SK-N-SH (cell line): ENCODE results near the gene PRLH. TPM values are rescaled to one million over a fixed set of nuclear protein-coding genes. Genes with fewer than 3 reads are reported as not detected.

Experiments used
- CTCF ChIA-PET: fragments of 300-600, 350-600 bp; formaldehyde crosslinking; extraction: SDS; loops from one replicate; lab custom pipeline; 2021; lab: Yijun Ruan, JAX
- POLR2A ChIA-PET: fragments of 350-600 bp; sonication (Branson Sonifier 250); formaldehyde crosslinking; extraction: SDS; loops from one replicate; lab custom pipeline; 2020; ENCODE audit warnings: antibody characterized with exemption, inconsistent platforms; lab: Yijun Ruan, JAX
- DNase-seq: peaks from one replicate; pipeline ENCODE4 v3.0.0; 2012
- H2AFZ ChIP-seq: fragments of 200-600 bp; sonication (generic); 2 replicates; pipeline ENCODE4 v1.8.1; 2016; ENCODE audit warnings: antibody characterized with exemption, mild to moderate bottlenecking, low read depth
- H3F3A ChIP-seq: fragments of 200-600 bp; sonication (generic); replicated peaks from 2 replicates; pipeline ENCODE3; 2016; ENCODE audit warnings: antibody characterized with exemption, mild to moderate bottlenecking; ENCODE audit not compliant: insufficient read depth
- H3K27ac ChIP-seq, 2 experiments: fragments of 200-500 bp in 1 of 2; fragments of 200-600 bp in 1 of 2; sonication (Bioruptor generic) in 1 of 2; sonication (generic), shearing (Covaris generic) in 1 of 2; 2 replicates each; pipeline versions ENCODE4 v1.5.1 to v1.6.1; 2014 to 2016; ENCODE audit warnings: low read depth in 2 of 2, inconsistent platforms in 1 of 2, low read length in 1 of 2, mild to moderate bottlenecking in 1 of 2, mixed read lengths in 1 of 2
- H3K27me3 ChIP-seq: fragments of 200-600 bp; sonication (generic), shearing (Covaris generic); 2 replicates; pipeline ENCODE4 v1.6.1; 2016; ENCODE audit warnings: mixed run types; ENCODE audit not compliant: insufficient read depth
- H3K36me3 ChIP-seq, 2 experiments: fragments of 200-500 bp in 1 of 2; fragments of 200-600 bp in 1 of 2; sonication (Bioruptor generic) in 1 of 2; sonication (generic) in 1 of 2; replicated peaks in 1 of 2; 2 replicates each; pipeline versions ENCODE3 to v1.5.1; 2014 to 2016; ENCODE audit warnings: low read length in 1 of 2, mild to moderate bottlenecking in 1 of 2; ENCODE audit not compliant: insufficient read depth in 2 of 2, control insufficient read depth in 1 of 2
- H3K4me1 ChIP-seq, 2 experiments: fragments of 200-500 bp in 1 of 2; fragments of 200-600 bp in 1 of 2; sonication (Bioruptor generic) in 1 of 2; sonication (generic), shearing (Covaris generic) in 1 of 2; 2 replicates each; pipeline versions ENCODE4 v1.5.1 to v1.6.1; 2014 to 2016; ENCODE audit warnings: low read depth in 1 of 2, low read length in 1 of 2, mixed run types in 1 of 2; ENCODE audit not compliant: insufficient read depth in 2 of 2, control insufficient read depth in 1 of 2
- H3K4me2 ChIP-seq: fragments of 200-600 bp; sonication (generic), shearing (Covaris generic); 2 replicates; pipeline ENCODE4 v1.6.1; 2017; ENCODE audit warnings: mixed run types
- H3K4me3 ChIP-seq, 2 experiments: fragments of 200-500 bp in 1 of 2; fragments of 200-600 bp in 1 of 2; sonication (Bioruptor generic) in 1 of 2; sonication (generic), shearing (Covaris generic) in 1 of 2; 2 replicates each; pipeline versions ENCODE4 v1.5.1 to v1.8.1; 2014 to 2016; ENCODE audit warnings: low read depth in 2 of 2, inconsistent platforms in 1 of 2, low read length in 1 of 2, mild to moderate bottlenecking in 1 of 2, mixed read lengths in 1 of 2, moderate library complexity in 1 of 2
- H3K79me2 ChIP-seq: fragments of 200-600 bp; sonication (generic); 2 replicates; pipeline ENCODE4 v1.8.1; 2017; ENCODE audit warnings: mild to moderate bottlenecking; ENCODE audit not compliant: insufficient read depth
- H3K9ac ChIP-seq: fragments of 200-600 bp; sonication (generic); 2 replicates; pipeline ENCODE4 v1.6.1; 2017; ENCODE audit warnings: mixed run types
- H3K9me2 ChIP-seq: fragments of 200-600 bp; sonication (generic); 2 replicates; pipeline ENCODE4 v1.6.1; 2017; ENCODE audit warnings: mixed run types
- H3K9me3 ChIP-seq: fragments of 200-600 bp; sonication (generic); 2 replicates; pipeline ENCODE4 v1.6.1; 2017; ENCODE audit warnings: mixed run types, mild to moderate bottlenecking, moderate library complexity
- H4K20me1 ChIP-seq: fragments of 200-600 bp; sonication (generic); 2 replicates; pipeline ENCODE4 v1.6.1; 2017; ENCODE audit warnings: mild to moderate bottlenecking, mixed run types; ENCODE audit not compliant: insufficient read depth
- ELF1 ChIP-seq: IDR thresholded peaks from 2 replicates; pipeline ENCODE4 v1.4.0; 2012
- EP300 ChIP-seq, 2 experiments: IDR thresholded peaks; 2 replicates each; pipeline versions ENCODE4 v1.4.0 to v1.6.1; 2012; ENCODE audit warnings: borderline replicate concordance in 1 of 2, low read depth in 1 of 2, low read length in 1 of 2
- FOXM1 ChIP-seq: IDR thresholded peaks from 2 replicates; pipeline ENCODE4 v1.4.0; 2012; ENCODE audit warnings: low read depth, mild to moderate bottlenecking
- GATA2 ChIP-seq: sonication (generic); formaldehyde crosslinking; IDR thresholded peaks from 2 replicates; pipeline ENCODE4 v1.5.0; 2020; ENCODE audit warnings: mild to moderate bottlenecking, missing genetic modification reagents
- MXI1 ChIP-seq: IDR thresholded peaks from 2 replicates; pipeline ENCODE4 v1.6.1; 2012; ENCODE audit warnings: mild to moderate bottlenecking, low read depth, low read length, improper control_type of control experiment
- NFIC ChIP-seq: IDR thresholded peaks from 2 replicates; pipeline ENCODE4 v1.4.0; 2012; ENCODE audit warnings: borderline replicate concordance
- POLR2AphosphoS5 ChIP-seq: IDR thresholded peaks from 2 replicates; pipeline ENCODE4 v1.6.1; 2012; ENCODE audit warnings: low read depth, low read length
- TCF12 ChIP-seq: IDR thresholded peaks from 2 replicates; pipeline ENCODE4 v1.4.0; 2012
- TEAD4 ChIP-seq: IDR thresholded peaks from 2 replicates; pipeline ENCODE4 v1.4.0; 2012; ENCODE audit warnings: mild to moderate bottlenecking, borderline replicate concordance; ENCODE audit not compliant: insufficient read depth
- USF1 ChIP-seq: IDR thresholded peaks from 2 replicates; pipeline ENCODE4 v1.4.0; 2012; ENCODE audit warnings: low read depth, borderline replicate concordance
- YY1 ChIP-seq: IDR thresholded peaks from 2 replicates; pipeline ENCODE4 v1.4.0; 2012; ENCODE audit warnings: low read depth, mild to moderate bottlenecking
- WGBS: methylation state at CpG from one replicate; pipeline ENCODE4 v1.1.6; 2017; ENCODE audit warnings: low lambda C conversion rate; 5-methylcytosine and 5-hydroxymethylcytosine counted together
- polyA plus RNA-seq, 3 experiments: library from polyadenylated mRNA; depleted of rRNA; stranded (reverse); fragments of >200 nt; gene quantifications; 2 replicates each; pipeline ENCODE4 v1.2.3, GENCODE V29; 2012
- TF ChIP-seq, protein P1 (sequence below): IDR thresholded peaks from 2 replicates; pipeline ENCODE4 v1.6.1; 2012; ENCODE audit warnings: mild to moderate bottlenecking, low read depth, low read length, moderate library complexity
- TF ChIP-seq, protein P2 (sequence below): IDR thresholded peaks from 2 replicates; pipeline ENCODE4; 2012
- TF ChIP-seq, protein P3 (sequence below): fragments of 150-350 bp; IDR thresholded peaks from 2 replicates; pipeline ENCODE4 v1.6.1; 2017; ENCODE audit warnings: antibody characterized with exemption, low read length, low read depth, borderline replicate concordance

PRLH gene
- polyA plus RNA-seq, 1 of the 3 experiments (the other 2 are of a cell fraction) = not detected

- TF ChIP-seq, protein P1, sequence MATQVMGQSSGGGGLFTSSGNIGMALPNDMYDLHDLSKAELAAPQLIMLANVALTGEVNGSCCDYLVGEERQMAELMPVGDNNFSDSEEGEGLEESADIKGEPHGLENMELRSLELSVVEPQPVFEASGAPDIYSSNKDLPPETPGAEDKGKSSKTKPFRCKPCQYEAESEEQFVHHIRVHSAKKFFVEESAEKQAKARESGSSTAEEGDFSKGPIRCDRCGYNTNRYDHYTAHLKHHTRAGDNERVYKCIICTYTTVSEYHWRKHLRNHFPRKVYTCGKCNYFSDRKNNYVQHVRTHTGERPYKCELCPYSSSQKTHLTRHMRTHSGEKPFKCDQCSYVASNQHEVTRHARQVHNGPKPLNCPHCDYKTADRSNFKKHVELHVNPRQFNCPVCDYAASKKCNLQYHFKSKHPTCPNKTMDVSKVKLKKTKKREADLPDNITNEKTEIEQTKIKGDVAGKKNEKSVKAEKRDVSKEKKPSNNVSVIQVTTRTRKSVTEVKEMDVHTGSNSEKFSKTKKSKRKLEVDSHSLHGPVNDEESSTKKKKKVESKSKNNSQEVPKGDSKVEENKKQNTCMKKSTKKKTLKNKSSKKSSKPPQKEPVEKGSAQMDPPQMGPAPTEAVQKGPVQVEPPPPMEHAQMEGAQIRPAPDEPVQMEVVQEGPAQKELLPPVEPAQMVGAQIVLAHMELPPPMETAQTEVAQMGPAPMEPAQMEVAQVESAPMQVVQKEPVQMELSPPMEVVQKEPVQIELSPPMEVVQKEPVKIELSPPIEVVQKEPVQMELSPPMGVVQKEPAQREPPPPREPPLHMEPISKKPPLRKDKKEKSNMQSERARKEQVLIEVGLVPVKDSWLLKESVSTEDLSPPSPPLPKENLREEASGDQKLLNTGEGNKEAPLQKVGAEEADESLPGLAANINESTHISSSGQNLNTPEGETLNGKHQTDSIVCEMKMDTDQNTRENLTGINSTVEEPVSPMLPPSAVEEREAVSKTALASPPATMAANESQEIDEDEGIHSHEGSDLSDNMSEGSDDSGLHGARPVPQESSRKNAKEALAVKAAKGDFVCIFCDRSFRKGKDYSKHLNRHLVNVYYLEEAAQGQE = no peak
- TF ChIP-seq EP300 (IDR thresholded peaks at IDR 0.05; ENCODE audit: borderline replicate concordance in 1 of 2, low read depth in 1 of 2, low read length in 1 of 2) (peak in 1 of 2 experiments; percentile 78; a peak in 1 of 4 replicates), TEAD4 (peak; percentile 70; the same call in 1 of the 2 replicates), MXI1 (no peak)
- TF ChIP-seq, protein P2, sequence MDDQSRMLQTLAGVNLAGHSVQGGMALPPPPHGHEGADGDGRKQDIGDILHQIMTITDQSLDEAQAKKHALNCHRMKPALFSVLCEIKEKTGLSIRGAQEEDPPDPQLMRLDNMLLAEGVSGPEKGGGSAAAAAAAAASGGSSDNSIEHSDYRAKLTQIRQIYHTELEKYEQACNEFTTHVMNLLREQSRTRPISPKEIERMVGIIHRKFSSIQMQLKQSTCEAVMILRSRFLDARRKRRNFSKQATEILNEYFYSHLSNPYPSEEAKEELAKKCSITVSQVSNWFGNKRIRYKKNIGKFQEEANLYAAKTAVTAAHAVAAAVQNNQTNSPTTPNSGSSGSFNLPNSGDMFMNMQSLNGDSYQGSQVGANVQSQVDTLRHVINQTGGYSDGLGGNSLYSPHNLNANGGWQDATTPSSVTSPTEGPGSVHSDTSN = peak; percentile 70
Measured at GRCh38 chr2:237614151-237614720, 47.9 kb downstream of the PRLH start (continued).

DNA sequence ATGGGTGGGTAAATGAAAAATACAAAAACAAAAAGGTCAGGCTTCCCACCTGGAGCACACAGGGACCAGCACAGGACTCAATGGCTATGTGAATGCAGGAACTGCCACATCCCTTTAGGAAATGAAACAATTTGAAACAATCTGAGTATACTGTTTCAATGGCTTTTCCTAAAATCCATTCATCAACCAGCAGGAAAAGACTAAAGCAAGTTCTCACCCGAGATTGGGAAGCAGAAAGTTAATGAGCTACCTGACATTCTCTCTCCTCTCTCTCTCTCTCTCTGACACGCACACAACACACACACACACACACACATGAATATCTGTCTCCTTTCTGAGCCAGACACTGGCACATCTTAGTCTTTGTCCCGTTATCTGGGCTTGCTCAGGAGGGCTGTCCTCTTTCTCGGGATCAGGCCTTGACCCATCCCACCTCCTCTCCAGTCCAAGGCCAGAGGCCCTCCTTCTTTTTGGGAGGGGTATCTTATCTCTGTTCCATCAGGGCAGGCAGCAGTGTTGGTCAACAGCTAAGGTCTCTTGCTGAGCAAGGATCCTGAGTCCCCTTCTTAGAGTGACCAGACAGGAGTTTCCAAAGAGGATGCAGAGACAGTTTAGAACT is 49.4 kb downstream of the PRLH start:
- Histone ChIP-seq H3K9me2 (no peaks in the 10 kb centered on the region), H3F3A (peaks cover 40% of the 10 kb centered on the region), H3K27ac (peak overlapping the region; percentile 84 to 96), H2AFZ (peak overlapping the region; percentile 55; the same call in 1 of the 2 replicates), H4K20me1 (no peaks in the 10 kb centered on the region), H3K9ac (peak overlapping the region; percentile 63; the same call in 1 of the 2 replicates), H3K4me2 (peak overlapping the region; percentile 59), H3K79me2 (no peaks in the 10 kb centered on the region), H3K4me3 (no peak overlapping the region), H3K4me1 (peaks cover 20 to 41% of the 10 kb centered on the region in 2 experiments), H3K27me3 (no peaks in the 10 kb centered on the region), H3K9me3 (no peaks in the 10 kb centered on the region), H3K36me3 (no peaks in the 10 kb centered on the region)
- no peak for DNase-seq
- CTCF ChIA-PET = interaction anchor here (0.9 to 1.2 kb wide), 4 partner anchors 13 to 243 kb away, joined by 3 read pairs; no protein-coding TSS in a partner anchor
- POLR2A ChIA-PET = no interaction called here
- TF ChIP-seq TCF12 (no peak), POLR2AphosphoS5 (no peak), YY1 (no peak), GATA2 (no peak), USF1 (no peak), FOXM1 (no peak), NFIC (no peak), ELF1 (no peak)
- TF ChIP-seq, protein P3, sequence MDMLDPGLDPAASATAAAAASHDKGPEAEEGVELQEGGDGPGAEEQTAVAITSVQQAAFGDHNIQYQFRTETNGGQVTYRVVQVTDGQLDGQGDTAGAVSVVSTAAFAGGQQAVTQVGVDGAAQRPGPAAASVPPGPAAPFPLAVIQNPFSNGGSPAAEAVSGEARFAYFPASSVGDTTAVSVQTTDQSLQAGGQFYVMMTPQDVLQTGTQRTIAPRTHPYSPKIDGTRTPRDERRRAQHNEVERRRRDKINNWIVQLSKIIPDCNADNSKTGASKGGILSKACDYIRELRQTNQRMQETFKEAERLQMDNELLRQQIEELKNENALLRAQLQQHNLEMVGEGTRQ = no peak
- 78% methylated on average over 4 of the region's 4 CpGs for WGBS
